OCI-LY1 (cell line): ENCODE results near the gene ALKBH7.

ENCODE experiments used
- H2AFZ ChIP-seq: fragments of 200-600 bp; sonication (generic), shearing (Covaris generic); 2 replicates; pipeline ENCODE4 v1.6.0; 2014; ENCODE audit warnings: antibody characterized with exemption, mild to moderate bottlenecking, low read length
- H3F3A ChIP-seq: fragments of 200-600 bp; sonication (generic), shearing (Covaris generic); 2 replicates; pipeline ENCODE4 v1.6.0; 2014; ENCODE audit warnings: mild to moderate bottlenecking, antibody characterized with exemption, low read length, moderate library complexity; ENCODE audit not compliant: insufficient read depth
- H3K27ac ChIP-seq: fragments of 200-600 bp; sonication (generic); 2 replicates; pipeline ENCODE4 v1.5.1; 2014; ENCODE audit warnings: low read length, mixed run types, mild to moderate bottlenecking, low read depth; ENCODE audit not compliant: poor library complexity, severe bottlenecking
- H3K27me3 ChIP-seq: fragments of 200-600 bp; sonication (generic); 2 replicates; pipeline ENCODE4 v1.6.0; 2014; ENCODE audit warnings: antibody characterized with exemption, mild to moderate bottlenecking, low read length, moderate library complexity; ENCODE audit not compliant: insufficient read depth
- H3K36me3 ChIP-seq: fragments of 200-600 bp; sonication (generic); 2 replicates; pipeline ENCODE4 v1.6.1; 2014; ENCODE audit warnings: mild to moderate bottlenecking, antibody characterized with exemption, low read length, moderate library complexity, mixed read lengths; ENCODE audit not compliant: insufficient read depth
- H3K4me1 ChIP-seq: fragments of 200-600 bp; sonication (generic); 2 replicates; pipeline ENCODE4 v1.5.1; 2014; ENCODE audit warnings: mild to moderate bottlenecking, low read length, moderate library complexity; ENCODE audit not compliant: insufficient read depth, severe bottlenecking
- H3K4me2 ChIP-seq: fragments of 200-600 bp; sonication (generic), shearing (Covaris generic); 2 replicates; pipeline ENCODE4 v1.6.1; 2014; ENCODE audit warnings: low read length
- H3K4me3 ChIP-seq: fragments of 200-600 bp; sonication (generic); 2 replicates; pipeline ENCODE4 v1.5.1; 2014; ENCODE audit warnings: low read length, low read depth, mild to moderate bottlenecking, mixed read lengths; ENCODE audit not compliant: poor library complexity, severe bottlenecking
- H3K79me2 ChIP-seq: fragments of 200-600 bp; shearing (Covaris generic); 2 replicates; pipeline ENCODE4 v1.6.1; 2016; ENCODE audit warnings: mixed run types, low read length, mixed read lengths; ENCODE audit not compliant: insufficient read depth
- H3K9ac ChIP-seq: fragments of 200-600 bp; sonication (generic), shearing (Covaris generic); 2 replicates; pipeline ENCODE4 v1.6.1; 2014; ENCODE audit warnings: mild to moderate bottlenecking, low read length, mixed read lengths
- H3K9me2 ChIP-seq: fragments of 200-600 bp; sonication (generic), shearing (Covaris generic); 2 replicates; pipeline ENCODE4 v1.6.1; 2014; ENCODE audit warnings: low read depth, mild to moderate bottlenecking, low read length, mixed read lengths
- H3K9me3 ChIP-seq: fragments of 200-600 bp; shearing (Covaris generic); 2 replicates; pipeline ENCODE4 v1.6.1; 2014; ENCODE audit warnings: low read length, mixed read lengths
- H4K20me1 ChIP-seq: fragments of 200-600 bp; sonication (generic), shearing (Covaris generic); 2 replicates; pipeline ENCODE4 v1.6.0; 2016; ENCODE audit warnings: mild to moderate bottlenecking, low read length; ENCODE audit not compliant: insufficient read depth
- CTCF ChIP-seq: fragments of 200-600 bp; sonication (generic), shearing (Covaris generic); IDR thresholded peaks from 2 replicates; pipeline ENCODE4 v1.5.1; 2017; ENCODE audit warnings: mild to moderate bottlenecking, antibody characterized with exemption, low read length, moderate library complexity, mixed read lengths
- EZH2 ChIP-seq: fragments of 200-600 bp; sonication (generic), shearing (Covaris generic); IDR thresholded peaks from 2 replicates; pipeline ENCODE4 v1.8.0; 2017; ENCODE audit warnings: borderline replicate concordance, mixed run types, mild to moderate bottlenecking, antibody characterized with exemption, low read length, moderate library complexity, mixed read lengths

Gene ALKBH7

DNA sequence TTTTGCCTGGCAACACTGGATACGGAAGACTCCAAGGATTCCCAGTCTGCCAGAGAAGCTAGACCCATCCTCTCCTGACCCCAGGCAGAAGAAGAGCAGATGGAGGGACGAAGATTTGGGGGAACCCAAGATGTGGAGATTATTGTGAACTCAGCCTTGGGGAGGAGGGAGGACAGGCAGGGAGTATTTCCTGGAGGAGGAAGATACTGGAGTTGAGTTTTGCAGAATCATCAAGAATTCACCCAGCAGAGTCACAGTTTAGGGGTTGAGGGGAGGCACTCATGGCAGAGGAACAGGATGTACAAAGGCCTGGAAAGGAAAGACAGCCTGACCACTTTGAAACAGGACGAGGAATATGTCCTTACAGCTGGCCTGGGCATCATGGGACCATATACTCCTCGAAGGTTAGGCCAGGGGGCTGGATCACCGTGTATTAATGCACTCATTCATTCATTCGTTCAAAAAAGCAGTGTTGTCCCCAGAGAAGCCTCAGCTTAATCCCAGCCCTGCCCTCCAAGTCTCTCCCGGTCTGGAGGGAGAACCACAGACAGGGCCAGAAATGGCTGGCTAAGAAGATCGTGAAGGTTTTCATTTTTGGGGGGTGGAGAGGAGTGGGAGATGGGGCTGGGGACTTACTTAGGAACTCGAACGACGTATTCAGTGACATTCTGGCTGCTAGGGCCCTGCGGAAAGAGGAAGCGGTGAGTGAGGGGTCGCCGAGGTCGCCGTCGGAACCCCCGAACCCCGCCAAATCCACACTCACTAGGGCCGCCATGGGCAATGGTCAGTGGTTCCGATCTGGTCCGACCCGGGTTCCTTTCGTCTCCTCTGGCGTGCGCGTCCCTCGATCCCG, 19.9 kb downstream of the ALKBH7 start:
- Histone ChIP-seq H3K4me1 (peaks cover 16% of the 10 kb centered on the region), H3K27ac (peak overlapping the region; percentile 36), H3K4me3 (peak overlapping the region; percentile 95), H4K20me1 (no peaks in the 10 kb centered on the region), H3F3A (no peaks in the 10 kb centered on the region; the same call in 1 of the 2 replicates), H2AFZ (0 out of 2 replicates have a peak overlapping the region, but pooled peaks have one; percentile 24), H3K4me2 (peak overlapping the region; percentile 98), H3K36me3 (peaks cover 32% of the 10 kb centered on the region), H3K79me2 (peaks cover 5% of the 10 kb centered on the region; the same call in 1 of the 2 replicates), H3K9me3 (no peaks in the 10 kb centered on the region), H3K9me2 (no peaks in the 10 kb centered on the region), H3K9ac (peak overlapping the region; percentile 93), H3K27me3 (no peaks in the 10 kb centered on the region)
- TF ChIP-seq EZH2: no peak
- TF ChIP-seq CTCF: no peak

- Histone ChIP-seq H3K9ac (peak within 1 kb of the TSS; percentile 93), H3K4me2 (peak within 1 kb of the TSS; percentile 98), H3K4me3 (peak within 1 kb of the TSS; percentile 95), H3K4me1 (peaks cover 16% of the 10 kb centered on the region), H3K79me2 (peaks cover 5% of the 10 kb centered on the region; the same call in 1 of the 2 replicates), H4K20me1 (no peaks in the 10 kb centered on the region), H3K27me3 (no peaks in the 10 kb centered on the region), H3K9me2 (no peaks in the 10 kb centered on the region), H3K36me3 (peaks cover 24% of the 10 kb centered on the region), H3K27ac (peak within 1 kb of the TSS; percentile 36), H2AFZ (peak within 1 kb of the TSS; percentile 24; the same call in 1 of the 2 replicates), H3F3A (no peaks in the 10 kb centered on the region; the same call in 1 of the 2 replicates), H3K9me3 (no peaks in the 10 kb centered on the region)
- TF ChIP-seq EZH2: no peak
- TF ChIP-seq CTCF: 0 out of 2 replicates have a peak, but pooled peaks have one; percentile 5
Observed at GRCh38 chr19:6393074-6393982, 20.7 kb downstream of the ALKBH7 start, which contains the start of gene GTF2F1. TSS of gene GTF2F1 (minus strand) at chr19:6393164. CDS start at chr19:6392995, 169 bp downstream.

- no peaks in the 10 kb centered on the region for H3K9me2 ChIP-seq
- H3K4me3 ChIP-seq: peak overlapping the region; percentile 95
- H3K27ac ChIP-seq: no peak overlapping the region
Observed at GRCh38 chr19:6393983-6394412, 21.4 kb downstream of the ALKBH7 start.

More at GRCh38 chr19:6393983-6394412, 21.4 kb downstream of the ALKBH7 start:
- Histone ChIP-seq H2AFZ (no peak overlapping the region), H3K27me3 (no peaks in the 10 kb centered on the region), H3K9ac (peak overlapping the region; percentile 93; the same call in 1 of the 2 replicates), H3K9me3 (no peaks in the 10 kb centered on the region), H3K4me1 (peaks cover 16% of the 10 kb centered on the region), H3K4me2 (peak overlapping the region; percentile 98), H3F3A (no peaks in the 10 kb centered on the region; the same call in 1 of the 2 replicates), H3K36me3 (peaks cover 18% of the 10 kb centered on the region), H3K79me2 (peaks cover 5% of the 10 kb centered on the region; the same call in 1 of the 2 replicates), H4K20me1 (no peaks in the 10 kb centered on the region)
- TF ChIP-seq CTCF: no peak
- no peak for TF ChIP-seq EZH2
